ENCODE results near the gene WIZ. TPM values are rescaled to one million over a fixed set of nuclear protein-coding genes. Genes with fewer than 3 reads are reported as not detected.

Gene WIZ
- total and polyA plus RNA-seq, 2 donors (not counting 1 experiment from before 2014, with no cell fraction given): 15.0 to 24.8 TPM

GRCh38 chr19:15430526-15431120, 19.1 kb downstream of the WIZ start:
- ChIA-PET POLR2A (interaction anchor here (0.6 kb wide), 1 partner anchor 1836 kb away, joined by 3 read pairs; no protein-coding TSS in a partner anchor), CTCF (interaction anchor here (1.4 kb wide), 1 partner anchor 11 kb away, joined by 7 read pairs; the partner anchor contains the start of gene AKAP8L)
- H3K9me3 Mint-ChIP-seq (ENCODE audit: insufficient read depth): no peaks in the 10 kb centered on the region
- H3K4me2 ChIP-seq (replicated peaks; ENCODE audit: low read depth, low read length, poor library complexity, severe bottlenecking): peak overlapping the region; percentile 98
- 95% methylated on average over 10 of the region's 10 CpGs for WGBS (ENCODE audit: insufficient coverage)
- no peaks in the 10 kb centered on the region for H3K27me3 ChIP-seq (replicated peaks in 1 of 4; ENCODE audit: control extremely low read depth in 1 of 4, control insufficient read depth in 3 of 4, insufficient read depth in 4 of 4, low read length in 3 of 4)
- peaks cover 37% of the 10 kb centered on the region for H3K79me2 ChIP-seq (ENCODE audit: control insufficient read depth, insufficient read depth, low read length)
- no peaks in the 10 kb centered on the region for H3K27me3 Mint-ChIP-seq
- DNase-seq (no peak), ATAC-seq (ENCODE audit: low read depth) (no peak)
- H4K20me1 ChIP-seq (ENCODE audit: control insufficient read depth, insufficient read depth, low read length, poor library complexity, severe bottlenecking): peaks cover 50% of the 10 kb centered on the region
- H2AFZ ChIP-seq (ENCODE audit: insufficient read depth, low read depth, low read length, poor library complexity, severe bottlenecking): no peak overlapping the region
- TF ChIP-seq, protein P1, sequence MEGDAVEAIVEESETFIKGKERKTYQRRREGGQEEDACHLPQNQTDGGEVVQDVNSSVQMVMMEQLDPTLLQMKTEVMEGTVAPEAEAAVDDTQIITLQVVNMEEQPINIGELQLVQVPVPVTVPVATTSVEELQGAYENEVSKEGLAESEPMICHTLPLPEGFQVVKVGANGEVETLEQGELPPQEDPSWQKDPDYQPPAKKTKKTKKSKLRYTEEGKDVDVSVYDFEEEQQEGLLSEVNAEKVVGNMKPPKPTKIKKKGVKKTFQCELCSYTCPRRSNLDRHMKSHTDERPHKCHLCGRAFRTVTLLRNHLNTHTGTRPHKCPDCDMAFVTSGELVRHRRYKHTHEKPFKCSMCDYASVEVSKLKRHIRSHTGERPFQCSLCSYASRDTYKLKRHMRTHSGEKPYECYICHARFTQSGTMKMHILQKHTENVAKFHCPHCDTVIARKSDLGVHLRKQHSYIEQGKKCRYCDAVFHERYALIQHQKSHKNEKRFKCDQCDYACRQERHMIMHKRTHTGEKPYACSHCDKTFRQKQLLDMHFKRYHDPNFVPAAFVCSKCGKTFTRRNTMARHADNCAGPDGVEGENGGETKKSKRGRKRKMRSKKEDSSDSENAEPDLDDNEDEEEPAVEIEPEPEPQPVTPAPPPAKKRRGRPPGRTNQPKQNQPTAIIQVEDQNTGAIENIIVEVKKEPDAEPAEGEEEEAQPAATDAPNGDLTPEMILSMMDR (IDR thresholded peaks at IDR 0.05): no peak
- TF ChIP-seq EZH2 (IDR thresholded peaks at IDR 0.05; ENCODE audit: borderline replicate concordance, insufficient read depth, low read depth, low read length, poor library complexity, severe bottlenecking): no peak
- H3K27ac ChIP-seq (ENCODE audit: low read length in 2 of 2): no peak overlapping the region
- peaks cover 24 to 32% of the 10 kb centered on the region in 2 donors for H3K4me1 ChIP-seq (ENCODE audit: control insufficient read depth in 2 of 2, insufficient read depth in 2 of 2, low read length in 2 of 2)
- peak overlapping the region; percentile 94 for H3K4me3 Mint-ChIP-seq
- peaks cover 29% of the 10 kb centered on the region for H3K4me1 Mint-ChIP-seq
- H3K4me3 ChIP-seq (ENCODE audit: control extremely low read depth in 1 of 5, extremely low read depth in 1 of 5, insufficient read depth in 1 of 5, low read depth in 2 of 5, low read length in 4 of 5): no peak overlapping the region
- peaks cover 0 to 18% of the 10 kb centered on the region in 2 experiments for H3K36me3 ChIP-seq (replicated peaks in 1 of 2; ENCODE audit: control extremely low read depth in 1 of 2, control insufficient read depth in 1 of 2, extremely low read depth in 1 of 2, insufficient read depth in 2 of 2, low read length in 1 of 2)
- H3K9ac ChIP-seq (ENCODE audit: low read length): no peak overlapping the region
- intact Hi-C loops (cut with micrococcal nuclease): no loop called here
- H3K27ac Mint-ChIP-seq: peak overlapping the region; percentile 41
- H3K9me3 ChIP-seq (ENCODE audit: control extremely low read depth in 1 of 3, control insufficient read depth in 2 of 3, insufficient read depth in 1 of 3, low read length in 2 of 3): peaks cover 0 to 7% (median 0%) of the 10 kb centered on the region in 3 donors

DNA sequence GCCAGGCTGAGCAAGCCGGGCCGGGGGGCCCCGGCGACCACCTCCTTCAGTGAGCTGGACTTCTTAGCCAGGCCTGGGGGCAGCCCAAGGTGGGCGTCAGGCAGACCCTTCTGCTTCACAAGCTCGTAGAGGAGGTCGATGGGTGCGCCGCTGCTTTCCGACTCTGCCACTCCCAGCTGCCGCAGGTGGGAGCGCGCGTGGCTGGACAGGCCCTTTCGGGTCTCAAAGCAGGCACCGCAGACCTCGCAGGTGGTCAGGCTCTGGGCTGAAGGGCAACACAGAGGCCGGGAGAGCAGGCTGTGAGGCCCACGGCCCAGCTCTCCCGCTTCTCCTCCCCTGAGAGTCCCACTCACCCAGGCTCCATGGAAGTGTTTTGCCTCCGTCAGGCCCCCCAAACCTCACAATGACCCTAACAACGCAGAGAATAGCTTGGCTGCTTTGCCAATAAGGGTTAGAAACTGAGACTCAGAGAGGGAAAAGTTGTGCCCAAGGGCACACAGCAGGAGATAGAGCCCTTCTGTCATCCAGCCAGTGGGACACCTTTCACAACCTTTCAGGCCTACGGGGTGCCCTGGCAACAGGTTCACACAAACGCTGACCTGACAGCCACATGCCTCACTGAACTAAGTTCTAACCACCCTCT, 19.8 kb downstream of the WIZ start:
- intact Hi-C loops (cut with micrococcal nuclease): no loop called here
- Histone ChIP-seq H4K20me1 (ENCODE audit: control insufficient read depth, insufficient read depth, low read length, poor library complexity, severe bottlenecking) (peaks cover 50% of the 10 kb centered on the region), H3K27me3 (replicated peaks in 1 of 4; ENCODE audit: control extremely low read depth in 1 of 4, control insufficient read depth in 3 of 4, insufficient read depth in 4 of 4, low read length in 3 of 4) (no peaks in the 10 kb centered on the region), H3K9me3 (ENCODE audit: control extremely low read depth in 1 of 3, control insufficient read depth in 2 of 3, insufficient read depth in 1 of 3, low read length in 2 of 3) (peaks cover 0 to 7% (median 0%) of the 10 kb centered on the region in 3 donors), H2AFZ (ENCODE audit: insufficient read depth, low read depth, low read length, poor library complexity, severe bottlenecking) (no peak overlapping the region), H3K36me3 (replicated peaks in 1 of 2; ENCODE audit: control extremely low read depth in 1 of 2, control insufficient read depth in 1 of 2, extremely low read depth in 1 of 2, insufficient read depth in 2 of 2, low read length in 1 of 2) (peaks cover 0 to 24% of the 10 kb centered on the region in 2 experiments), H3K27ac (ENCODE audit: low read length in 2 of 2) (no peak overlapping the region), H3K4me1 (ENCODE audit: control insufficient read depth in 2 of 2, insufficient read depth in 2 of 2, low read length in 2 of 2) (peaks cover 24 to 32% of the 10 kb centered on the region in 2 donors), H3K9ac (ENCODE audit: low read length) (no peak overlapping the region), H3K79me2 (ENCODE audit: control insufficient read depth, insufficient read depth, low read length) (peaks cover 37% of the 10 kb centered on the region), H3K4me2 (replicated peaks; ENCODE audit: low read depth, low read length, poor library complexity, severe bottlenecking) (no peak overlapping the region), H3K4me3 (ENCODE audit: control extremely low read depth in 1 of 5, extremely low read depth in 1 of 5, insufficient read depth in 1 of 5, low read depth in 2 of 5, low read length in 4 of 5) (no peak overlapping the region)
- Mint-ChIP-seq H3K27ac (no peak overlapping the region), H3K9me3 (ENCODE audit: insufficient read depth) (no peaks in the 10 kb centered on the region), H3K4me1 (peaks cover 29% of the 10 kb centered on the region), H3K27me3 (no peaks in the 10 kb centered on the region), H3K4me3 (peak overlapping the region; percentile 94)
- no peak for ATAC-seq (ENCODE audit: low read depth)
- ChIA-PET POLR2A (no interaction called here), CTCF (interaction anchor here (2.4 kb wide), 1 partner anchor 11 kb away, joined by 13 read pairs; the partner anchor contains the start of gene AKAP8L)
- DNase-seq: no peak
- 97% methylated on average over 22 of the region's 24 CpGs for WGBS (ENCODE audit: insufficient coverage)
- TF ChIP-seq, protein P1 (IDR thresholded peaks at IDR 0.05): no peak
- no peak for TF ChIP-seq EZH2 (IDR thresholded peaks at IDR 0.05; ENCODE audit: borderline replicate concordance, insufficient read depth, low read depth, low read length, poor library complexity, severe bottlenecking)

Measured in B cell (primary cell).